HCT116 (cell line): ENCODE results near the gene PPM1B. TPM values are rescaled to one million over a fixed set of nuclear protein-coding genes. Genes with fewer than 3 reads are reported as not detected.

Experiments
- ATAC-seq: fragments of 200-7000 bp; cut with Tn5 transposase; 2 replicates; pipeline ENCODE4 v1.9.1; 2020; ENCODE audit warnings: mild to moderate bottlenecking, moderate library complexity
- BruUV-seq: library from RNA; stranded (reverse); fragments of 400-500 nt; replicated peaks from 2 replicates; lab custom pipeline; 2021; lab: Mats Ljungman, UMichigan
- CTCF ChIA-PET: fragments of 300-600 bp; sonication (Branson Sonifier 250); formaldehyde crosslinking; loops from one replicate; lab custom pipeline; 2021; ENCODE audit warnings: antibody characterized with exemption; lab: Charles Lee
- POLR2A ChIA-PET: fragments of 300-600, 350-600 bp; sonication (Branson Sonifier 250); formaldehyde crosslinking; loops from one replicate; lab custom pipeline; 2021; ENCODE audit warnings: antibody characterized with exemption; lab: Charles Lee
- RAD21 ChIA-PET, 2 experiments: fragments of 300-600 bp; sonication (Branson Sonifier 250); formaldehyde crosslinking; loops; one replicate each; lab custom pipeline; 2023; ENCODE audit warnings: low total read pairs in 2 of 2; ENCODE audit not compliant: uncharacterized antibody in 2 of 2, unreplicated experiment in 2 of 2, low non-redundant PET in 1 of 2; lab: Charles Lee
- DNase-seq: peaks from one replicate; pipeline ENCODE4 v3.0.0-alpha.2; 2010; ENCODE audit warnings: low read depth, low spot score
- H2AFZ ChIP-seq: fragments of 200-600 bp; shearing (Covaris generic), sonication (generic); 2 replicates; pipeline ENCODE4 v1.6.1; 2017; ENCODE audit warnings: low read depth, mixed run types, mixed read lengths, antibody characterized with exemption, low read length; ENCODE audit not compliant: poor library complexity, severe bottlenecking
- H3K27ac ChIP-seq: 2 replicates; pipeline ENCODE4 v1.5.1; 2012; ENCODE audit warnings: low read depth, low read length
- H3K27me3 ChIP-seq: fragments of 200-600 bp; sonication (generic); 2 replicates; pipeline ENCODE4 v1.6.1; 2016; ENCODE audit warnings: mixed run types, low read length, mixed read lengths; ENCODE audit not compliant: insufficient read depth
- H3K36me3 ChIP-seq, 2 experiments: fragments of 200-500 bp in 1 of 2; fragments of 200-600 bp in 1 of 2; sonication (Bioruptor generic) in 1 of 2; sonication (generic) in 1 of 2; 2 replicates each; pipeline versions ENCODE4 v1.5.1 to v1.6.1; 2014 to 2016; ENCODE audit warnings: low read length in 2 of 2, inconsistent platforms in 1 of 2, mixed read lengths in 1 of 2, mixed run types in 1 of 2; ENCODE audit not compliant: insufficient read depth in 2 of 2, control insufficient read depth in 1 of 2
- H3K4me1 ChIP-seq, 2 experiments: fragments of 200-600 bp in 1 of 2; sonication (generic) in 1 of 2; 2 replicates each; pipeline versions ENCODE4 v1.5.1 to v1.6.1; 2012 to 2017; ENCODE audit warnings: low read length in 2 of 2, inconsistent platforms in 1 of 2, mild to moderate bottlenecking in 1 of 2, mixed read lengths in 1 of 2, mixed run types in 1 of 2, moderate library complexity in 1 of 2; ENCODE audit not compliant: insufficient read depth in 2 of 2, control insufficient read depth in 1 of 2
- H3K4me2 ChIP-seq: fragments of 200-600 bp; sonication (generic); 2 replicates; pipeline ENCODE4 v1.6.1; 2017; ENCODE audit warnings: mixed run types, low read length, mixed read lengths
- H3K4me3 ChIP-seq, 2 experiments: fragments of 200-600 bp in 1 of 2; sonication (generic) in 1 of 2; replicated peaks in 1 of 2; 2 replicates each; pipeline ENCODE4 v1.5.1; 2011 to 2016; ENCODE audit warnings: low read length in 2 of 2, control low read depth in 1 of 2, low read depth in 1 of 2, mild to moderate bottlenecking in 1 of 2, mixed read lengths in 1 of 2, mixed run types in 1 of 2
- H3K79me2 ChIP-seq: fragments of 200-600 bp; sonication (generic); 2 replicates; pipeline ENCODE4 v1.6.1; 2017; ENCODE audit warnings: mild to moderate bottlenecking, mixed run types, low read length, moderate library complexity, mixed read lengths; ENCODE audit not compliant: insufficient read depth
- H3K9ac ChIP-seq: fragments of 200-600 bp; sonication (generic); 2 replicates; pipeline ENCODE4 v1.6.1; 2016; ENCODE audit warnings: low read length, mixed read lengths
- H3K9me2 ChIP-seq: fragments of 200-600 bp; sonication (generic), shearing (Covaris generic); 2 replicates; pipeline ENCODE4 v1.6.1; 2017; ENCODE audit warnings: mixed run types, mild to moderate bottlenecking, moderate library complexity; ENCODE audit not compliant: insufficient read depth
- H3K9me3 ChIP-seq, 2 experiments: fragments of 200-500 bp in 1 of 2; fragments of 200-600 bp in 1 of 2; sonication (Bioruptor generic) in 1 of 2; sonication (generic) in 1 of 2; 2 replicates each; pipeline ENCODE4 v1.6.1; 2014 to 2017; ENCODE audit warnings: low read length in 2 of 2, mixed read lengths in 2 of 2, inconsistent platforms in 1 of 2, low read depth in 1 of 2, mild to moderate bottlenecking in 1 of 2, mixed run types in 1 of 2, moderate library complexity in 1 of 2; ENCODE audit not compliant: control insufficient read depth in 1 of 2, insufficient read depth in 1 of 2
- H4K20me1 ChIP-seq: fragments of 200-600 bp; sonication (generic), shearing (Covaris generic); 2 replicates; pipeline ENCODE4 v1.6.1; 2017; ENCODE audit warnings: mixed run types, mild to moderate bottlenecking, moderate library complexity; ENCODE audit not compliant: insufficient read depth
- FOSL1 ChIP-seq: IDR thresholded peaks from 2 replicates; pipeline ENCODE4 v1.6.1; 2012; ENCODE audit warnings: low read depth
- POLR2AphosphoS5 ChIP-seq: IDR thresholded peaks from 2 replicates; pipeline ENCODE4 v1.6.1; 2011; ENCODE audit warnings: mild to moderate bottlenecking, low read depth, low read length, moderate library complexity
- RAD21 ChIP-seq: IDR thresholded peaks from 2 replicates; pipeline ENCODE4 v1.6.1; 2012; ENCODE audit warnings: low read depth, mild to moderate bottlenecking
- SIN3A ChIP-seq: IDR thresholded peaks from 2 replicates; pipeline ENCODE4 v1.6.1; 2012; ENCODE audit warnings: low read depth
- SRF ChIP-seq: IDR thresholded peaks from 2 replicates; pipeline ENCODE4 v1.6.1; 2012; ENCODE audit warnings: low read depth
- YY1 ChIP-seq: IDR thresholded peaks from 2 replicates; pipeline ENCODE4 v1.6.1; 2011; ENCODE audit warnings: low read length, low read depth, moderate library complexity, mild to moderate bottlenecking; ENCODE audit not compliant: insufficient replicate concordance; ENCODE audit errors: extremely low read depth
- intact Hi-C: fragments of 100-400 bp; cut with micrococcal nuclease; formaldehyde crosslinking; loops from 2 replicates; pipeline ENCODE4 v1.10.0; 2022
- total RNA-seq: library from RNA; stranded (reverse); gene quantifications from one replicate; pipeline ENCODE4 v1.2.1, GENCODE V29; 2021; ENCODE audit not compliant: unreplicated experiment
- TF ChIP-seq, protein P1 (sequence below), 3 experiments: fragments of 200-600 bp in 1 of 3; sonication (generic) in 1 of 3; IDR thresholded peaks in 2 of 3; conservative IDR thresholded peaks in 1 of 3; 2 replicates each; pipeline ENCODE4 v1.5.1; 2012 to 2017; ENCODE audit warnings: low read depth in 2 of 3, low read length in 2 of 3, antibody characterized with exemption in 1 of 3, borderline replicate concordance in 1 of 3, control low read depth in 1 of 3, mild to moderate bottlenecking in 1 of 3, mixed read lengths in 1 of 3, mixed run types in 1 of 3, moderate library complexity in 1 of 3; ENCODE audit not compliant: insufficient read depth in 1 of 3
- TF ChIP-seq, protein P2 (sequence below): IDR thresholded peaks from 2 replicates; pipeline ENCODE4 v1.6.1; 2012
- TF ChIP-seq, protein P3 (sequence below): IDR thresholded peaks from 2 replicates; pipeline ENCODE4 v1.6.1; 2011; ENCODE audit warnings: mild to moderate bottlenecking, low read length, moderate library complexity; ENCODE audit not compliant: insufficient replicate concordance; ENCODE audit errors: extremely low read depth

PPM1B gene
- total RNA-seq, 1 experiment from 2014 or later = 36.9 TPM

DNA sequence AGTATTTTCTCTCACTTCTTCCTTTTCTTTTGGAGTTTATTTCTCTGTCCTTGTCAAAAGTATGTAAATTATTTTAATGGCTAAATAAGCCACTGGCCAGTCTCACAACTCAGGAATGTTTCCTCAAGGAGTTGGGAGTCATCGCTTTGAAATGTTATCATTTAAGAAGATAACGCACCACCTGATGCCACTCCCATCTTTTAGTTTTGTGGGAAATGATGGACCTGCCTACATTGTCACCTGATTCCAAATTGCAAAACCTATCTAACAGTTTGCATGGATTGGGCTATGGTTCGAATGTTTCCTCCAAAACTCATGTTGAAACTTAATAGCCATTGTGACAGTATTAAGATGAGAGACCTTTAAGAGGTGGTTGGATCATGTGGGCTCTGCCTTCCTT, 32.4 kb upstream of the PPM1B start:
- intact Hi-C loops = no loop called here
- H3K27ac ChIP-seq = no peak overlapping the region

More for the DNA sequence above, 32.4 kb upstream of the PPM1B start:
- Histone ChIP-seq H3K4me3 (no peak overlapping the region), H3K36me3 (no peaks in the 10 kb centered on the region), H2AFZ (peak overlapping the region; percentile 10), H3K9me2 (no peaks in the 10 kb centered on the region), H3K79me2 (no peaks in the 10 kb centered on the region), H3K9me3 (no peaks in the 10 kb centered on the region), H4K20me1 (no peaks in the 10 kb centered on the region), H3K4me2 (no peak overlapping the region; the same call in 1 of the 2 replicates), H3K27me3 (no peaks in the 10 kb centered on the region), H3K4me1 (peaks cover 0 to 10% of the 10 kb centered on the region in 2 experiments; a peak in 1 of 4 replicates), H3K9ac (no peak overlapping the region)
- ChIA-PET CTCF (no interaction called here), RAD21 (no interaction called here), POLR2A (no interaction called here)
- DNase-seq (no peak), ATAC-seq (peak; percentile 55; the same call in 1 of the 2 replicates)
- no TSS peak for BruUV-seq
- TF ChIP-seq YY1 (no peak), FOSL1 (no peak), SRF (no peak), SIN3A (no peak), RAD21 (no peak), POLR2AphosphoS5 (no peak)
- TF ChIP-seq, protein P1, sequence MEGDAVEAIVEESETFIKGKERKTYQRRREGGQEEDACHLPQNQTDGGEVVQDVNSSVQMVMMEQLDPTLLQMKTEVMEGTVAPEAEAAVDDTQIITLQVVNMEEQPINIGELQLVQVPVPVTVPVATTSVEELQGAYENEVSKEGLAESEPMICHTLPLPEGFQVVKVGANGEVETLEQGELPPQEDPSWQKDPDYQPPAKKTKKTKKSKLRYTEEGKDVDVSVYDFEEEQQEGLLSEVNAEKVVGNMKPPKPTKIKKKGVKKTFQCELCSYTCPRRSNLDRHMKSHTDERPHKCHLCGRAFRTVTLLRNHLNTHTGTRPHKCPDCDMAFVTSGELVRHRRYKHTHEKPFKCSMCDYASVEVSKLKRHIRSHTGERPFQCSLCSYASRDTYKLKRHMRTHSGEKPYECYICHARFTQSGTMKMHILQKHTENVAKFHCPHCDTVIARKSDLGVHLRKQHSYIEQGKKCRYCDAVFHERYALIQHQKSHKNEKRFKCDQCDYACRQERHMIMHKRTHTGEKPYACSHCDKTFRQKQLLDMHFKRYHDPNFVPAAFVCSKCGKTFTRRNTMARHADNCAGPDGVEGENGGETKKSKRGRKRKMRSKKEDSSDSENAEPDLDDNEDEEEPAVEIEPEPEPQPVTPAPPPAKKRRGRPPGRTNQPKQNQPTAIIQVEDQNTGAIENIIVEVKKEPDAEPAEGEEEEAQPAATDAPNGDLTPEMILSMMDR (IDR thresholded peaks at IDR 0.05 in 2 of 3, conservative IDR thresholded peaks at IDR 0.05 in 1 of 3; ENCODE audit: borderline replicate concordance in 1 of 3, insufficient read depth in 1 of 3, low read depth in 2 of 3, low read length in 2 of 3) = no peak
- TF ChIP-seq, protein P2, sequence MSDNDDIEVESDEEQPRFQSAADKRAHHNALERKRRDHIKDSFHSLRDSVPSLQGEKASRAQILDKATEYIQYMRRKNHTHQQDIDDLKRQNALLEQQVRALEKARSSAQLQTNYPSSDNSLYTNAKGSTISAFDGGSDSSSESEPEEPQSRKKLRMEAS = no peak
- TF ChIP-seq, protein P3, sequence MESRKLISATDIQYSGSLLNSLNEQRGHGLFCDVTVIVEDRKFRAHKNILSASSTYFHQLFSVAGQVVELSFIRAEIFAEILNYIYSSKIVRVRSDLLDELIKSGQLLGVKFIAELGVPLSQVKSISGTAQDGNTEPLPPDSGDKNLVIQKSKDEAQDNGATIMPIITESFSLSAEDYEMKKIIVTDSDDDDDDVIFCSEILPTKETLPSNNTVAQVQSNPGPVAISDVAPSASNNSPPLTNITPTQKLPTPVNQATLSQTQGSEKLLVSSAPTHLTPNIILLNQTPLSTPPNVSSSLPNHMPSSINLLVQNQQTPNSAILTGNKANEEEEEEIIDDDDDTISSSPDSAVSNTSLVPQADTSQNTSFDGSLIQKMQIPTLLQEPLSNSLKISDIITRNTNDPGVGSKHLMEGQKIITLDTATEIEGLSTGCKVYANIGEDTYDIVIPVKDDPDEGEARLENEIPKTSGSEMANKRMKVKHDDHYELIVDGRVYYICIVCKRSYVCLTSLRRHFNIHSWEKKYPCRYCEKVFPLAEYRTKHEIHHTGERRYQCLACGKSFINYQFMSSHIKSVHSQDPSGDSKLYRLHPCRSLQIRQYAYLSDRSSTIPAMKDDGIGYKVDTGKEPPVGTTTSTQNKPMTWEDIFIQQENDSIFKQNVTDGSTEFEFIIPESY = no peak
